Measurements from ENCODE around the gene C1QTNF7. TPM values are rescaled to one million over a fixed set of nuclear protein-coding genes. Genes with fewer than 3 reads are reported as not detected.

Gene C1QTNF7
- total RNA-seq, 1 donor from 2014 or later, result not detected

- Histone ChIP-seq H4K20me1 (ENCODE audit: insufficient read depth, low read length) (no peaks in the 10 kb centered on the region), H3K4me2 (ENCODE audit: low read length) (no peak overlapping the region), H3K27me3 (ENCODE audit: insufficient read depth, low read length) (no peaks in the 10 kb centered on the region), H3K9ac (ENCODE audit: low read length) (no peak overlapping the region), H3K9me3 (ENCODE audit: insufficient read depth, low read depth, low read length) (no peaks in the 10 kb centered on the region), H3K4me1 (ENCODE audit: insufficient read depth, low read length) (peaks cover 4% of the 10 kb centered on the region), H3K36me3 (ENCODE audit: insufficient read depth, low read length) (no peaks in the 10 kb centered on the region), H3K27ac (ENCODE audit: low read depth, low read length) (no peak overlapping the region), H3K4me3 (ENCODE audit: insufficient read depth, low read depth, low read length) (no peak overlapping the region), H3K79me2 (ENCODE audit: insufficient read depth, low read length) (no peaks in the 10 kb centered on the region), H2AFZ (ENCODE audit: low read depth, low read length) (no peak overlapping the region)
- Mint-ChIP-seq H3K27ac (ENCODE audit: unreplicated experiment) (no peak overlapping the region), H3K4me1 (ENCODE audit: low read depth, unreplicated experiment) (peaks cover 9% of the 10 kb centered on the region), H3K4me3 (ENCODE audit: unreplicated experiment) (no peak overlapping the region), H3K9me3 (ENCODE audit: unreplicated experiment) (no peaks in the 10 kb centered on the region), H3K27me3 (ENCODE audit: low read depth, unreplicated experiment) (peaks cover 2% of the 10 kb centered on the region), H3K36me3 (ENCODE audit: low read depth, unreplicated experiment) (no peaks in the 10 kb centered on the region)
- no peak for FAIRE-seq
- no peak for DNase-seq (ENCODE audit: low read depth)
- no peak for TF ChIP-seq EZH2 (IDR thresholded peaks at IDR 0.05; ENCODE audit: insufficient read depth, low read length)
- TF ChIP-seq, protein P1, sequence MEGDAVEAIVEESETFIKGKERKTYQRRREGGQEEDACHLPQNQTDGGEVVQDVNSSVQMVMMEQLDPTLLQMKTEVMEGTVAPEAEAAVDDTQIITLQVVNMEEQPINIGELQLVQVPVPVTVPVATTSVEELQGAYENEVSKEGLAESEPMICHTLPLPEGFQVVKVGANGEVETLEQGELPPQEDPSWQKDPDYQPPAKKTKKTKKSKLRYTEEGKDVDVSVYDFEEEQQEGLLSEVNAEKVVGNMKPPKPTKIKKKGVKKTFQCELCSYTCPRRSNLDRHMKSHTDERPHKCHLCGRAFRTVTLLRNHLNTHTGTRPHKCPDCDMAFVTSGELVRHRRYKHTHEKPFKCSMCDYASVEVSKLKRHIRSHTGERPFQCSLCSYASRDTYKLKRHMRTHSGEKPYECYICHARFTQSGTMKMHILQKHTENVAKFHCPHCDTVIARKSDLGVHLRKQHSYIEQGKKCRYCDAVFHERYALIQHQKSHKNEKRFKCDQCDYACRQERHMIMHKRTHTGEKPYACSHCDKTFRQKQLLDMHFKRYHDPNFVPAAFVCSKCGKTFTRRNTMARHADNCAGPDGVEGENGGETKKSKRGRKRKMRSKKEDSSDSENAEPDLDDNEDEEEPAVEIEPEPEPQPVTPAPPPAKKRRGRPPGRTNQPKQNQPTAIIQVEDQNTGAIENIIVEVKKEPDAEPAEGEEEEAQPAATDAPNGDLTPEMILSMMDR (IDR thresholded peaks at IDR 0.05; ENCODE audit: insufficient read depth, low read depth, low read length), result no peak
Observed at GRCh38 chr4:15413623-15414019, 14.2 kb upstream of the C1QTNF7 start.

DNA sequence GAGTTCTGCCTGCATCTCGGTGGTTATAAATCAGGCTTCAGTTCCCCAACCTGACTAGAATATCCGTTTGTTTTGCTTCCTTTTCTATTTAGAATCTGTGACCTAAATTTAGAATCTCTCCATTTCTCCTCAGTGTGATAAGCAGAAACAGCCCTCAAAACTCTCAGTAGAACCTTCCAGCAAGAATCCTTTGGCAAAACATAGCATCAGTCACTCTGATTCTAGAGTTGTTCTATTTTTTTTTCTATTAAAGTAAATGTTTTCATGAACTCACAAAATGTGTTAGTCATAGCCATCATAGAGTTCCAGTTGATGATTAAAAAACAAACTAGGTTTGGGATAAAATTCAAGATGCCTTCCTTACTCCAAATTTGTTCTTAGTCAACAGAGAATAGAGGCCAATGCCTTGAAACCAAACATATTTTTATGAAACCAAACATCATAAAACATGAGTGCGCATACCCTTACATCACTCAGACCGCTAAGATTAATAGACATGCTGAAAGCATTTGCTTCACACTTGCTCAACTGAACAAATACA lies 13.2 kb upstream of the C1QTNF7 start:
- Mint-ChIP-seq H3K36me3 (ENCODE audit: low read depth, unreplicated experiment) (no peaks in the 10 kb centered on the region), H3K27me3 (ENCODE audit: low read depth, unreplicated experiment) (peaks cover 2% of the 10 kb centered on the region), H3K27ac (ENCODE audit: unreplicated experiment) (no peak overlapping the region), H3K4me3 (ENCODE audit: unreplicated experiment) (no peak overlapping the region), H3K9me3 (ENCODE audit: unreplicated experiment) (no peaks in the 10 kb centered on the region), H3K4me1 (ENCODE audit: low read depth, unreplicated experiment) (peaks cover 9% of the 10 kb centered on the region)
- H3K27ac ChIP-seq (ENCODE audit: low read depth, low read length), result peak overlapping the region; percentile 16
- DNase-seq (ENCODE audit: low read depth) (peak; percentile 35), FAIRE-seq (peak; percentile 92)
- peak overlapping the region; percentile 38 for H3K4me2 ChIP-seq (ENCODE audit: low read length)
- H3K79me2 ChIP-seq (ENCODE audit: insufficient read depth, low read length), result no peaks in the 10 kb centered on the region
- TF ChIP-seq, protein P1 (IDR thresholded peaks at IDR 0.05; ENCODE audit: insufficient read depth, low read depth, low read length), result no peak
- TF ChIP-seq EZH2 (IDR thresholded peaks at IDR 0.05; ENCODE audit: insufficient read depth, low read length), result no peak
- H3K36me3 ChIP-seq (ENCODE audit: insufficient read depth, low read length), result no peaks in the 10 kb centered on the region
- no peaks in the 10 kb centered on the region for H3K9me3 ChIP-seq (ENCODE audit: insufficient read depth, low read depth, low read length)
- no peaks in the 10 kb centered on the region for H4K20me1 ChIP-seq (ENCODE audit: insufficient read depth, low read length)
- no peak overlapping the region for H3K9ac ChIP-seq (ENCODE audit: low read length)
- no peaks in the 10 kb centered on the region for H3K27me3 ChIP-seq (ENCODE audit: insufficient read depth, low read length)
- no peak overlapping the region for H2AFZ ChIP-seq (ENCODE audit: low read depth, low read length)
- no peak overlapping the region for H3K4me3 ChIP-seq (ENCODE audit: insufficient read depth, low read depth, low read length)
- peaks cover 4% of the 10 kb centered on the region for H3K4me1 ChIP-seq (ENCODE audit: insufficient read depth, low read length)

All from astrocyte (in vitro differentiated cells and primary cell).